Pancreas (tissue), 10 donors: ENCODE data around the gene SLC27A4. TPM values are rescaled to one million over a fixed set of nuclear protein-coding genes. Genes with fewer than 3 reads are reported as not detected.
A peak's percentile ranks its signal among the peaks of the same experiment; 100 is the strongest.

Experiments
- ATAC-seq, 4 donors: fragments of 200-7000 bp; cut with Tn5 transposase; one replicate each; pipeline versions ENCODE4 v1.8.0 to v1.9.1; 2020; ENCODE audit warnings: mild to moderate bottlenecking in 4 of 4, moderate library complexity in 4 of 4
- DNase-seq, 6 donors: peaks; one replicate each; pipeline ENCODE4 v3.0.0-alpha.2; 2020
- FAIRE-seq: peaks from 2 replicates; lab custom pipeline; 2012; peaks lifted over from hg19 to GRCh38; lab: Jason Lieb, UNC
- H3K27ac ChIP-seq, 4 donors: fragments of 200-600 bp; sonication (generic); 1 replicate in 3 of 4; 2 replicates in 1 of 4; pipeline versions ENCODE4 v1.5.0 to v1.8.0; 2020
- H3K27me3 ChIP-seq, 4 donors: fragments of 200-600 bp; one replicate each; pipeline ENCODE4 v1.8.0; 2021
- H3K36me3 ChIP-seq, 3 donors: fragments of 200-600 bp; sonication (generic) in 1 of 3; one replicate each; pipeline versions ENCODE4 v1.5.0 to v1.8.0; 2020 to 2021
- H3K4me1 ChIP-seq, 3 donors: fragments of 200-600 bp; one replicate each; pipeline ENCODE4 v1.8.0; 2021
- H3K4me3 ChIP-seq, 4 donors: fragments of 200-600 bp; sonication (generic) in 2 of 4; one replicate each; pipeline versions ENCODE4 v1.5.0 to v1.8.0; 2020 to 2021
- H3K9me3 ChIP-seq, 4 donors: fragments of 200-600 bp; one replicate each; pipeline ENCODE4 v1.8.0; 2021
- CTCF ChIP-seq, 4 donors: fragments of 200-600 bp; sonication (generic) in 3 of 4; IDR thresholded peaks; one replicate each; pipeline versions ENCODE4 v1.5.0 to v1.8.0; 2021; ENCODE audit warnings: antibody characterized with exemption in 4 of 4
- WGBS, 2 donors: extraction: QIAGEN DNeasy Blood & Tissue Kit; methylation state at CpG; one replicate each; pipeline ENCODE4 v1.1.7; 2013; 5-methylcytosine and 5-hydroxymethylcytosine counted together
- intact Hi-C, 3 donors: fragments of 100-400 bp; cut with DNase I; formaldehyde crosslinking; loops; one replicate each; pipeline versions ENCODE4 v1.11.1 to v1.14.2; 2022
- polyA plus RNA-seq, 2 donors: library from polyadenylated mRNA; stranded (reverse); fragments of 200-250 nt; gene quantifications; one replicate each; pipeline ENCODE4 v1.2.3, GENCODE V29; 2013
- total RNA-seq, 6 donors: library from RNA; stranded (reverse); fragmentation: NEBNext Ultra II Directional in 4 of 6; extraction: Animal tissue kit (Norgen Biotek cat#: 25700) in 4 of 6; gene quantifications; one replicate each; pipeline versions ENCODE4 v1.2.1 to v1.2.4, GENCODE V29; 2021 to 2023
- donor health status: healthy with polysubstance abuse.
- donor health status: DM: no; HTN: no; CAD: no; lungs with moderate emphysema.
- donor health status: DM: no; HTN: no; CAD: no.
- donor health status: control.
- donor health status: control.
- donor health status: Bipolar disorder and iron deficiency.
- donor health status: DM: yes; HTN: yes; CAD: no.
- donor health status: DM: no; HTN: no; CAD: no.
- donor health status: DM: no; HTN: no; CAD: no.
- donor health status: DM: yes; HTN: yes; CAD: no.

SLC27A4 gene
- total and polyA plus RNA-seq, 8 donors = 9.6 to 32.9 (median 13.2) TPM

- Histone ChIP-seq H3K4me1 (peaks cover 0 to 8% (median 0%) of the 10 kb centered on the region in 3 donors), H3K36me3 (peaks cover 2 to 22% (median 4%) of the 10 kb centered on the region in 3 donors), H3K4me3 (peak overlapping the region; percentile 56 to 89 (median 67)), H3K9me3 (no peaks in the 10 kb centered on the region), H3K27me3 (no peaks in the 10 kb centered on the region), H3K27ac (peak overlapping the region in 1 of 4 donors; percentile 68)
- no peak for FAIRE-seq
- WGBS, 2 donors = 26 to 27% methylated on average over 13 of the region's 13 CpGs
- intact Hi-C loops = loop anchor here in 1 of 3 donors (10.0 kb wide), 1 partner anchor 47 kb away; no protein-coding TSS in a partner anchor
- DNase-seq = peak in 5 of 6 donors; percentile 54 to 73 (median 64)
- TF ChIP-seq CTCF (IDR thresholded peaks at IDR 0.05) = peak; percentile 41 to 52 (median 42)
- ATAC-seq = peak; percentile 62 to 77 (median 73)
Observed at GRCh38 chr9:128341435-128341849, 1.1 kb downstream of the SLC27A4 start.

GRCh38 chr9:128342971-128343680, 2.8 kb downstream of the SLC27A4 start:
- Histone ChIP-seq H3K4me3 (no peak overlapping the region), H3K9me3 (no peaks in the 10 kb centered on the region), H3K4me1 (peaks cover 0 to 8% (median 0%) of the 10 kb centered on the region in 3 donors), H3K27me3 (no peaks in the 10 kb centered on the region), H3K27ac (no peak overlapping the region), H3K36me3 (peaks cover 4 to 38% (median 9%) of the 10 kb centered on the region in 3 donors)
- no peak for FAIRE-seq
- ATAC-seq = no peak
- no peak for DNase-seq
- TF ChIP-seq CTCF (IDR thresholded peaks at IDR 0.05) = no peak
- 91 to 92% methylated on average over 8 of the region's 8 CpGs for WGBS, 2 donors
- intact Hi-C loops = loop anchor here in 1 of 3 donors (10.0 kb wide), 1 partner anchor 48 kb away; no protein-coding TSS in a partner anchor

- Histone ChIP-seq H3K4me1 (peaks cover 0 to 8% (median 0%) of the 10 kb centered on the region in 3 donors), H3K27ac (no peak overlapping the region), H3K27me3 (no peaks in the 10 kb centered on the region), H3K9me3 (no peaks in the 10 kb centered on the region), H3K4me3 (no peak overlapping the region), H3K36me3 (peaks cover 4 to 42% (median 9%) of the 10 kb centered on the region in 3 donors)
- intact Hi-C loops = loop anchor here in 1 of 3 donors (10.0 kb wide), 1 partner anchor 49 kb away; no protein-coding TSS in a partner anchor
- 95 to 98% methylated on average over 4 of the region's 4 CpGs for WGBS, 2 donors
- no peak for TF ChIP-seq CTCF (IDR thresholded peaks at IDR 0.05)
- ATAC-seq = no peak
- FAIRE-seq = no peak
- no peak for DNase-seq
Observed at GRCh38 chr9:128343855-128344254, 3.5 kb downstream of the SLC27A4 start.

GRCh38 chr9:128344931-128345605, 4.7 kb downstream of the SLC27A4 start:
- Histone ChIP-seq H3K27me3 (no peaks in the 10 kb centered on the region), H3K36me3 (peaks cover 4 to 47% (median 9%) of the 10 kb centered on the region in 3 donors), H3K4me3 (no peak overlapping the region), H3K4me1 (peaks cover 0 to 5% (median 0%) of the 10 kb centered on the region in 3 donors), H3K9me3 (no peaks in the 10 kb centered on the region), H3K27ac (no peak overlapping the region)
- DNase-seq (no peak), FAIRE-seq (no peak), ATAC-seq (no peak)
- WGBS, 2 donors = 93 to 94% methylated on average over 28 of the region's 28 CpGs
- no peak for TF ChIP-seq CTCF (IDR thresholded peaks at IDR 0.05)
- intact Hi-C loops = loop anchor here in 1 of 3 donors (10.0 kb wide), 1 partner anchor 50 kb away; no protein-coding TSS in a partner anchor
